Aorta (tissue), 5 donors: ENCODE data around the gene OLFM1. TPM values are rescaled to one million over a fixed set of nuclear protein-coding genes. Genes with fewer than 3 reads are reported as not detected.

Experiments
- ATAC-seq: fragments of 200-7000 bp; cut with Tn5 transposase; one replicate; pipeline ENCODE4 v1.9.1; 2022; ENCODE audit warnings: moderate library complexity; ENCODE audit not compliant: low FRiP score
- DNase-seq, 2 donors: peaks; one replicate each; pipeline ENCODE4 v3.0.0-alpha.2; 2020
- H3K27ac ChIP-seq, 2 donors: one replicate each; pipeline ENCODE4 v1.5.1; 2013; ENCODE audit warnings: low read length in 2 of 2, mild to moderate bottlenecking in 2 of 2, moderate library complexity in 2 of 2, control low read depth in 1 of 2, inconsistent platforms in 1 of 2, low read depth in 1 of 2
- H3K27me3 ChIP-seq, 2 donors: one replicate each; pipeline ENCODE4 v1.6.1; 2013; ENCODE audit warnings: control low read depth in 1 of 2, low read length in 1 of 2, mild to moderate bottlenecking in 1 of 2, moderate library complexity in 1 of 2; ENCODE audit not compliant: insufficient read depth in 2 of 2, control insufficient read depth in 1 of 2
- H3K36me3 ChIP-seq, 2 donors: one replicate each; pipeline ENCODE4 v1.6.1; 2013; ENCODE audit warnings: control low read depth in 1 of 2, low read length in 1 of 2, mild to moderate bottlenecking in 1 of 2; ENCODE audit not compliant: insufficient read depth in 2 of 2, control insufficient read depth in 1 of 2
- H3K4me1 ChIP-seq, 2 donors: one replicate each; pipeline ENCODE4 v1.6.1; 2013; ENCODE audit warnings: low read length in 2 of 2, control low read depth in 1 of 2, mild to moderate bottlenecking in 1 of 2, moderate library complexity in 1 of 2; ENCODE audit not compliant: insufficient read depth in 2 of 2, control insufficient read depth in 1 of 2
- H3K4me3 ChIP-seq, 2 donors: one replicate each; pipeline ENCODE4 v1.5.1; 2013; ENCODE audit warnings: low read length in 2 of 2, control low read depth in 1 of 2, mild to moderate bottlenecking in 1 of 2
- H3K9me3 ChIP-seq: one replicate; pipeline ENCODE4 v1.6.1; 2013; ENCODE audit warnings: mild to moderate bottlenecking, low read length; ENCODE audit not compliant: control insufficient read depth
- WGBS, 2 donors: extraction: QIAGEN DNeasy Blood & Tissue Kit; methylation state at CpG; one replicate each; pipeline ENCODE4 v1.1.7; 2013; 5-methylcytosine and 5-hydroxymethylcytosine counted together
- intact Hi-C, 2 donors: fragments of 100-400 bp; cut with DNase I; formaldehyde crosslinking; loops; one replicate each; pipeline versions ENCODE4 v1.14.2 to v1.15.0; 2022
- long read RNA-seq, 2 donors: library from polyadenylated mRNA; unstranded; transcript quantifications; one replicate each; pipeline ENCODE4 v2.0.0, GENCODE V29; 2020 to 2021
- polyA plus RNA-seq, 2 donors: library from polyadenylated mRNA; stranded (reverse); fragments of 200-250 nt; gene quantifications; one replicate each; pipeline ENCODE4 v1.2.3, GENCODE V29; 2013
- total RNA-seq, 2 donors: library from RNA; stranded (reverse); fragmentation: NEBNext Ultra II Directional; extraction: Animal tissue kit (Norgen Biotek cat#: 25700); gene quantifications; one replicate each; pipeline ENCODE4 v1.2.1, GENCODE V29; 2021
- donor health status: healthy with polysubstance abuse.
- donor health status: Bipolar disorder and iron deficiency.
- donor health status: DM: no; HTN: no; CAD: no.
- donor health status: DM: no; HTN: no; CAD: no.
- donor health status: DM: yes; HTN: yes; CAD: no.

Gene OLFM1
- total RNA-seq (10 to 100 TPM; 21.0 to 63.0 TPM), polyA plus RNA-seq (1 to 10 TPM; 3.5 to 8.6 TPM)
- long read RNA-seq, donor 1, transcript OLFM1-201 (6 exons, 2,591 nt), result major isoform, 11 of 25 reads
- long read RNA-seq, donor 1, partial matches to known transcripts, result 1 of 25 reads
- long read RNA-seq, donor 1, other reads (novel, unspliced or antisense), result 9 of 25 reads
- long read RNA-seq, donor 2, transcript OLFM1-204 (6 exons, 2,444 nt), result major isoform, 15 of 53 reads
- long read RNA-seq, donor 2, transcript OLFM1-201 (6 exons, 2,591 nt), result minor isoform, 12 of 53 reads
- long read RNA-seq, donor 2, transcript OLFM1-209 (2 exons, 2,624 nt), result minor isoform, 5 of 53 reads
- long read RNA-seq, donor 2, transcript OLFM1-202 (4 exons, 1,014 nt), result minor isoform, 7 of 53 reads
- long read RNA-seq, donor 2, partial matches to known transcripts, result 4 of 53 reads
- long read RNA-seq, donor 2, other reads (novel, unspliced or antisense), result 6 of 53 reads

DNA sequence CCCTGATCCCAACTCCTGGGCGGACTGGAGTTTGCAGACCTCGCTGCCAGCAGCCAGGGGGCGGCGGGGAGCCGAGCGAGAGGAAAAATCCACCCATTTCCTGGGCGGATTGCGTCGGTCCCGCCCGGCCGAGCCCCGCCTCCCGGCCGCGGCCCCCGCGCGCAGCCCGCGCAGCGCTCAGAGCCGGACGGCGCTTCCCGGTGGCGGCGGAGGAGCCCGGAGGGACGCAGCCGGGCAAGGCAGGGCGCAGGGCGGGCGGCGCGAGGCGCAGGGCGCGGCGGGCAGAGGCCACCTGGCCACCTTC is at the start of gene OLFM1:
Gene OLFM1 (plus strand): TSS at position 180 of the 304 bp plus-strand sequence. CDS start 322 bp downstream, outside the sequence.
- no peaks in the 10 kb centered on the region for H3K27me3 ChIP-seq

GRCh38 chr9:135038331-135038730 is 49.1 kb upstream of the OLFM1 start:
- ATAC-seq (no peak), DNase-seq (peak in 1 of 2 donors; percentile 41)
- H3K4me3 ChIP-seq, result no peak overlapping the region
- H3K27ac ChIP-seq, result no peak overlapping the region
- H3K36me3 ChIP-seq, result no peaks in the 10 kb centered on the region
- no peaks in the 10 kb centered on the region for H3K9me3 ChIP-seq
- intact Hi-C loops, result no loop called here
- 66% methylated on average over 13 of the region's 13 CpGs for WGBS, 2 donors
- no peaks in the 10 kb centered on the region for H3K27me3 ChIP-seq
- no peaks in the 10 kb centered on the region for H3K4me1 ChIP-seq

More for the DNA sequence above, at the start of gene OLFM1:
- WGBS, 2 donors, result 0% methylated on average over 5 to 40 of the region's 40 CpGs
- peak within 1 kb of the TSS; percentile 27 to 43 for H3K4me3 ChIP-seq
- DNase-seq (peak; percentile 80 to 91), ATAC-seq (peak; percentile 72)
- no peaks in the 10 kb centered on the region for H3K9me3 ChIP-seq
- intact Hi-C loops, result loop anchor here (2.0 to 5.0 kb wide), 2 partner anchors 255 to 325 kb away; no protein-coding TSS in a partner anchor
- H3K4me1 ChIP-seq, result no peaks in the 10 kb centered on the region
- no peaks in the 10 kb centered on the region for H3K36me3 ChIP-seq
- H3K27ac ChIP-seq, result no peak within 1 kb of the TSS

DNA sequence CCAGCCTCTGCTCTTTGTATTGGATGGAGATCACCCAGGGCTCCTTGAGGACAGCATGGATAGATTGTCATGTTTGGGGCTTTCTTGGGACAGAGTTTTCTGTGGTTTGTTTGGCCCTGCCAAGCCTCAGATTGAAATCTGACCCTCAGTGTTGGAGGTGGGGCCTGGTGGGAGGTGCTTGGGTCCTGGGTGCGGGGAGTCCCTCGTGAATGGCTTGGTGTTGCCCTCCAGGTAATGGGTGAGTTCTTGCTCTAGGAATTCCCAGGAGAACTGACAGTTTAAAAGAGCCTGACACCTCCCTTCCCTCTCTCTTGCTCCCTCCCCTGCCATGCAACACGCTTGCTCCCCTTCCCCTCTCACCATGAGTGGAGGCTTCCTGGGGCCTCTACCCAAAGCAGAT is 48.6 kb upstream of the OLFM1 start:
- DNase-seq (no peak), ATAC-seq (no peak)
- no peaks in the 10 kb centered on the region for H3K36me3 ChIP-seq
- 61 to 62% methylated on average over 3 of the region's 3 CpGs for WGBS, 2 donors
- no peak overlapping the region for H3K27ac ChIP-seq
- intact Hi-C loops, result no loop called here
- no peaks in the 10 kb centered on the region for H3K27me3 ChIP-seq
- H3K9me3 ChIP-seq, result no peaks in the 10 kb centered on the region
- no peaks in the 10 kb centered on the region for H3K4me1 ChIP-seq
- H3K4me3 ChIP-seq, result no peak overlapping the region

GRCh38 chr9:135039266-135039870 is 48.1 kb upstream of the OLFM1 start:
- ATAC-seq (no peak), DNase-seq (peak in 1 of 2 donors; percentile 50)
- Histone ChIP-seq H3K27ac (no peak overlapping the region), H3K4me1 (no peaks in the 10 kb centered on the region), H3K27me3 (no peaks in the 10 kb centered on the region), H3K36me3 (no peaks in the 10 kb centered on the region), H3K4me3 (no peak overlapping the region), H3K9me3 (no peaks in the 10 kb centered on the region)
- WGBS, 2 donors, result 72 to 74% methylated on average over 14 of the region's 14 CpGs
- intact Hi-C loops, result no loop called here

- no peaks in the 10 kb centered on the region for H3K27me3 ChIP-seq
- intact Hi-C loops, result no loop called here
- WGBS, 2 donors, result 65 to 67% methylated on average over 9 of the region's 9 CpGs
- no peak for ATAC-seq
- DNase-seq, result peak in 1 of 2 donors; percentile 40
- H3K36me3 ChIP-seq, result no peaks in the 10 kb centered on the region
- H3K27ac ChIP-seq, result no peak overlapping the region
- no peaks in the 10 kb centered on the region for H3K4me1 ChIP-seq
- H3K4me3 ChIP-seq, result no peak overlapping the region
- H3K9me3 ChIP-seq, result no peaks in the 10 kb centered on the region
These were observed 47.4 kb upstream of the OLFM1 start for GRCh38 chr9:135039916-135040645.

DNA sequence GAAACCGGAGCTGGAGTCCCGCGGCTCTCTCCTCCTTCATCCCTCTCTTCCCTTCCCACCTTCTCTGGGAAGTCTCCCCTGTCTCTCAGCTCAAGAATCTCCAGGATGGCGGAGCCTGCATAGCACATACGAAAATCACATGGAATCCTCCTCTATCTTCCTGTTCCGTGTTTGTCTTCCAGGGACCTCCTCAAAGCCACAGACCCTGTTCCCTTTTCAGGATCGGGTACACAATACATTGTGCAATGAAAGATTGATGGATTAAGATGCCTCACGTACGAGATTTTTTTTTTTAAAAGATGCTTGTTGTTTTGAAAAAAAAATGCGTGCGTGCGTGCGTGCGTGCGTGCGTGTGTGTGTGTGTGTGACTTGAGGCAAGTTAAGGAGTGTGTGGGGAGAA is 46.6 kb upstream of the OLFM1 start:
- Histone ChIP-seq H3K4me3 (no peak overlapping the region), H3K9me3 (no peaks in the 10 kb centered on the region), H3K36me3 (no peaks in the 10 kb centered on the region), H3K4me1 (no peaks in the 10 kb centered on the region), H3K27me3 (no peaks in the 10 kb centered on the region), H3K27ac (no peak overlapping the region)
- DNase-seq, result peak in 1 of 2 donors; percentile 15
- intact Hi-C loops, result no loop called here
- ATAC-seq, result no peak
- 76 to 80% methylated on average over 16 of the region's 16 CpGs for WGBS, 2 donors

DNA sequence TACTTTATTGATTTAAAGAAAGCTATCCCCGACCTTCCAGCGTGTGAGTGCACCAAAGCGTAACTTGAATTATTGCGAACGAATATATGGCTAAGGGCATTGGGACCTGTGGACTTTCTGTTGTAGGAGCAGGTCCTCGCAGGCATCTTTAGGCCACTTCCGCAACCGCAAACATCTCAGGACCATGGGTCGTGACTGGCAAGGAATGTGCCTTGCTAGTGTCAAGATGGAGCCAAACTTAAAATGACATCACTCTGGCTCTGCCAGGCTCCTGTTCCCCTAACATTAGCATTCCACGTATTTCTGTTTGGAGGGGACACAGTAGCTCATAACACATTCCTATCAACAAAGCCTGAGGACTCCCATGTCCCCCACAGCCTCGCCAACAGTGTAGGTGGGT is 44.1 kb upstream of the OLFM1 start:
- H3K9me3 ChIP-seq, result no peaks in the 10 kb centered on the region
- H3K4me3 ChIP-seq, result no peak overlapping the region
- no peaks in the 10 kb centered on the region for H3K4me1 ChIP-seq
- 70 to 81% methylated on average over 11 of the region's 11 CpGs for WGBS, 2 donors
- H3K27me3 ChIP-seq, result no peaks in the 10 kb centered on the region
- H3K27ac ChIP-seq, result no peak overlapping the region
- DNase-seq (no peak), ATAC-seq (no peak)
- intact Hi-C loops, result no loop called here
- no peaks in the 10 kb centered on the region for H3K36me3 ChIP-seq

DNA sequence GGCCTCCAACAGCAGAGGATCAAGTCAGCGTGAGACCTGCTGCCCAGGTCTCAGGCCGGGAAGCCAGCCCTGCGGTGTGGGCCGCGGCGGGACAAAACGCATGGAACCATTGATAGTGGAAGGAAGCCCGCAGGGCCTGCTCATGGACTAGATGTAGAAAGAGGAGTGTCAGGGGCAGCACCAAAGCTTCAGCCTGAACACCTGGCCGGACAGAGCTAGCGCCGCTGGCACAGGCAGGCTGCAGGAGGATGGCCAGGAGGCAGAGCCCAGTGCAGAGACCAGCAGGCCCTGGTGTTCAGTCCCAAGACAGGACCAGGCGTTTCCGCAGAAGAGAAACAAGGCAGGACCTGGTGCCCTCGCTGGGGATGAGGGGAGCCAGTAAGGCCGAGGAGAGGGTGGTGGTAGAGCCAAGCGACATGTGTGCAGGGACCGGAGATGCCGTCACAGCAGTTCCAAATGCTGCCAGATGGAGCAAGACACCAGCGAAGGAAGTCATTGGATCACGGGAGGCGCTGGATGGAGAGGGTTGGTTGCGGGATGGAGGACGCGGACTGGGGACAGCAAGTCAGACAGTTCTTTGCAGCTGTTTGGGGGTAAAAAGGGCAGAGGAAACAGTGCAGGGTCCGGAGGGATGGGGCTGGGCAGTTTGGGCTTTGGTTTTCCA is 42.1 kb upstream of the OLFM1 start:
- H3K4me1 ChIP-seq, result no peaks in the 10 kb centered on the region
- no peak overlapping the region for H3K27ac ChIP-seq
- H3K4me3 ChIP-seq, result no peak overlapping the region
- no peak for ATAC-seq
- 84 to 89% methylated on average over 25 of the region's 25 CpGs for whole genome bisulfite sequencing, 2 donors
- H3K36me3 ChIP-seq, result no peaks in the 10 kb centered on the region
- no peaks in the 10 kb centered on the region for H3K9me3 ChIP-seq
- no peaks in the 10 kb centered on the region for H3K27me3 ChIP-seq
- intact Hi-C loops, result no loop called here
- DNase-seq, result peak in 1 of 2 donors; percentile 24
